Measurements from ENCODE around the gene C3. TPM values are rescaled to one million over a fixed set of nuclear protein-coding genes. Genes with fewer than 3 reads are reported as not detected.

C3 gene
- total and polyA plus RNA-seq, 7 donors, result 37.7 to 120 (median 88.4) TPM

GRCh38 chr19:6680141-6680540 lies 40.3 kb downstream of the C3 start:
- H3K27me3 ChIP-seq (ENCODE audit: insufficient read depth in 3 of 3, low read length in 2 of 3), result no peaks in the 10 kb centered on the region

DNA sequence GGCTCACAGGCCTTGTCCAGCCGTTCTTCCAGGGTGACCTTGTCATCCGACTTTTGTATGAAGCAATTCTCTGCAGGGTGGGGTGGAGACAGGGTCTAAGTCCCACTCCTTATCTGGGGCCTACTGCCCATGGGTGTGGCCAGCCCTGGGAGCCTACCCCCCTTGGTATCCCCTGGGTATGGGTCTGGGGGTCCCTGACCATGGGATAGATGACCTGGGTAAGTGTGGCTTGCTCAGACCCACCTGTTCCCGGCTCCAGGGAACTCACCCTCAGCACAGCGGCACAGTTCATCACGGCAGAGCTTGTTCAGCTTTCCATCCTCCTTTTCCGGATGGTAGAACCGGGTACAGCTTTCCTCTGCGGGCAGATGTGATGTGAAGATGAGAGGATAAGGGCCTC lies 41.3 kb downstream of the C3 start:
- Histone ChIP-seq H3K27ac (no peak overlapping the region), H3K4me1 (no peaks in the 10 kb centered on the region), H3K27me3 (ENCODE audit: insufficient read depth in 3 of 3, low read length in 2 of 3) (peaks cover 0 to 5% (median 2%) of the 10 kb centered on the region in 3 donors), H3K9me3 (no peaks in the 10 kb centered on the region), H3K36me3 (ENCODE audit: insufficient read depth in 1 of 2, low read depth in 1 of 2) (no peaks in the 10 kb centered on the region), H3K4me3 (no peak overlapping the region)
- intact Hi-C loops (cut with DNase I), result no loop called here
- ATAC-seq, result no peak
- TF ChIP-seq, protein P1, sequence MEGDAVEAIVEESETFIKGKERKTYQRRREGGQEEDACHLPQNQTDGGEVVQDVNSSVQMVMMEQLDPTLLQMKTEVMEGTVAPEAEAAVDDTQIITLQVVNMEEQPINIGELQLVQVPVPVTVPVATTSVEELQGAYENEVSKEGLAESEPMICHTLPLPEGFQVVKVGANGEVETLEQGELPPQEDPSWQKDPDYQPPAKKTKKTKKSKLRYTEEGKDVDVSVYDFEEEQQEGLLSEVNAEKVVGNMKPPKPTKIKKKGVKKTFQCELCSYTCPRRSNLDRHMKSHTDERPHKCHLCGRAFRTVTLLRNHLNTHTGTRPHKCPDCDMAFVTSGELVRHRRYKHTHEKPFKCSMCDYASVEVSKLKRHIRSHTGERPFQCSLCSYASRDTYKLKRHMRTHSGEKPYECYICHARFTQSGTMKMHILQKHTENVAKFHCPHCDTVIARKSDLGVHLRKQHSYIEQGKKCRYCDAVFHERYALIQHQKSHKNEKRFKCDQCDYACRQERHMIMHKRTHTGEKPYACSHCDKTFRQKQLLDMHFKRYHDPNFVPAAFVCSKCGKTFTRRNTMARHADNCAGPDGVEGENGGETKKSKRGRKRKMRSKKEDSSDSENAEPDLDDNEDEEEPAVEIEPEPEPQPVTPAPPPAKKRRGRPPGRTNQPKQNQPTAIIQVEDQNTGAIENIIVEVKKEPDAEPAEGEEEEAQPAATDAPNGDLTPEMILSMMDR (IDR thresholded peaks at IDR 0.05), result no peak
- WGBS, 3 donors, result 72 to 88% (median 80%) methylated on average over 8 of the region's 8 CpGs
- DNase-seq, result no peak

More at GRCh38 chr19:6680141-6680540, 40.3 kb downstream of the C3 start:
- TF ChIP-seq, protein P1 (IDR thresholded peaks at IDR 0.05), result no peak
- WGBS, 3 donors, result 86 to 93% (median 87%) methylated on average over 1 of the region's 1 CpG
- no peaks in the 10 kb centered on the region for H3K4me1 ChIP-seq
- DNase-seq (no peak), ATAC-seq (no peak)
- H3K4me3 ChIP-seq, result no peak overlapping the region
- no peaks in the 10 kb centered on the region for H3K9me3 ChIP-seq
- no peaks in the 10 kb centered on the region for H3K36me3 ChIP-seq (ENCODE audit: insufficient read depth in 1 of 2, low read depth in 1 of 2)
- intact Hi-C loops (cut with DNase I), result no loop called here
- H3K27ac ChIP-seq, result no peak overlapping the region

DNA sequence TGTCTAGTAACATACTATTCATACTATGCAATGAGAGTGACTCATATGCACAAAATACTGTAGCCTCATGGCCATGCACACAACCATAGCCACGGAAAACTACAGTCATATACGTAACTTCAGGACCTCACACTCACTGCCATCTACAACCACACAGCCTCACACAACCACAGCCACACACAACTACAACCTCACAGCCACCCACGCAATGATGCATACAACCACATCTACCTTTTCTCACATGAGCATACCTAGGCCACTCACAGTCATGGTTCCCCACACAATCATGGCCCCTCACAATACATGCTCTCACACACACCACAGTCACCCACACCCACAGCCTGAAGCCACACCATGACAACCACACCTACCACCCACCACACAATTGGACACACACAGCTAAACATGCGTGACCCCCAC lies 41.8 kb downstream of the C3 start:
- Histone ChIP-seq H3K27me3 (ENCODE audit: insufficient read depth in 3 of 3, low read length in 2 of 3) (peaks cover 0 to 5% (median 2%) of the 10 kb centered on the region in 3 donors), H3K4me1 (no peaks in the 10 kb centered on the region), H3K9me3 (no peaks in the 10 kb centered on the region), H3K27ac (no peak overlapping the region), H3K4me3 (no peak overlapping the region), H3K36me3 (ENCODE audit: insufficient read depth in 1 of 2, low read depth in 1 of 2) (no peaks in the 10 kb centered on the region)
- intact Hi-C loops (cut with DNase I), result no loop called here
- DNase-seq, result no peak
- no peak for ATAC-seq
- 88 to 97% (median 91%) methylated on average over 4 of the region's 4 CpGs for WGBS, 3 donors
- TF ChIP-seq, protein P1 (IDR thresholded peaks at IDR 0.05), result no peak

GRCh38 chr19:6677883-6678689 lies 42.4 kb downstream of the C3 start:
- H3K4me3 ChIP-seq, result no peak overlapping the region
- TF ChIP-seq, protein P1 (IDR thresholded peaks at IDR 0.05), result no peak
- intact Hi-C loops (cut with DNase I), result no loop called here
- WGBS, 3 donors, result 42 to 54% (median 47%) methylated on average over 28 to 31 of the region's 31 CpGs
- ATAC-seq, result no peak
- H3K27ac ChIP-seq, result no peak overlapping the region
- peaks cover 0 to 5% (median 2%) of the 10 kb centered on the region in 3 donors for H3K27me3 ChIP-seq (ENCODE audit: insufficient read depth in 3 of 3, low read length in 2 of 3)
- H3K4me1 ChIP-seq, result no peaks in the 10 kb centered on the region
- H3K9me3 ChIP-seq, result no peaks in the 10 kb centered on the region
- H3K36me3 ChIP-seq (ENCODE audit: insufficient read depth in 1 of 2, low read depth in 1 of 2), result no peaks in the 10 kb centered on the region
- DNase-seq, result no peak
